ENCODE measurements around the gene FHAD1. TPM values are rescaled to one million over a fixed set of nuclear protein-coding genes. Genes with fewer than 3 reads are reported as not detected.

The FHAD1 gene
- total and polyA plus RNA-seq, 10 of the 15 experiments (the other 5 are each of a cell fraction or from before 2014, with no cell fraction given): 0.09 to 1.0 (median 0.32) TPM; not detected in 2

DNA sequence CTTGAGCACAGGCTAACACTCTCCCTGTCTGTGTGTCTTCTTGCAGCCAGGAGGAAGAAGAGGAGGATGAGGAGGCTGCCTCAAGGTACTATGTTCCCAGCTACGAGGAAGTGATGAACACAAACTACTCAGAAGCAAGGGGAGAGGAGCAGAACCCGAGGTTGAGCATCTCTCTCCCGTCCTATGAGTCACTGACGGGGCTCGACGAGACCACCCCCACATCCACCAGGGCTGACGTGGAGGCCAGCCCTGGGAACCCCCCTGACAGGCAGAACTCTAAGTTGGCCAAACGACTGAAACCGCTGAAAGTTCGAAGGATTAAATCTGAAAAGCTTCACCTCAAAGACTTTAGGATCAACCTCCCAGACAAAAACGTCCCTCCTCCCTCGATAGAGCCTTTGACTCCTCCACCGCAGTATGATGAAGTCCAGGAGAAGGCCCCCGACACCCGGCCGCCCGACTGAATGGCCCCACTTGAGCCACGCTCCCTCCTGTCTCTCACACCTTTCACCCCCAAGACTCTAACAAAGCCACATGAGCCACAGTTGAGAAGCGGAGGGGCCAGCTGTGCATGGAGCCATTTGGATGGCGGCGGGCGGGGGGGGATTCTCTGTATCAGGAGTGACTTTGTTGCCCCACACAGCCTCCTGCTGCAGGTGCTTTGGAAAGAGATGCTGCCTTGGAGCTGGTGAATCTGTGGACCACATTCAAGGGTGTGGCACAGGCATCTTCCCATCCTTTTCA lies 27.6 kb upstream of the FHAD1 start:
- Histone ChIP-seq H3K27me3 (replicated peaks in 1 of 2; ENCODE audit: control insufficient read depth in 2 of 2, insufficient read depth in 2 of 2, low read length in 1 of 2) (no peaks in the 10 kb centered on the region), H3K9ac (ENCODE audit: control insufficient read depth, insufficient read depth, low read length) (no peak overlapping the region), H3K4me2 (ENCODE audit: control insufficient read depth, insufficient read depth) (no peak overlapping the region), H4K20me1 (ENCODE audit: control insufficient read depth, insufficient read depth) (no peaks in the 10 kb centered on the region), H3K9me3 (replicated peaks; ENCODE audit: control insufficient read depth, insufficient read depth, low read length) (no peaks in the 10 kb centered on the region; the same call in 2 of the 3 replicates), H3K36me3 (ENCODE audit: control insufficient read depth in 2 of 2, insufficient read depth in 2 of 2, low read length in 1 of 2) (peaks cover 0 to 2% of the 10 kb centered on the region in 2 experiments; a peak in 2 of 4 replicates), H3K4me1 (ENCODE audit: control insufficient read depth, insufficient read depth, low read length) (no peaks in the 10 kb centered on the region), H3K27ac (ENCODE audit: control insufficient read depth, insufficient read depth) (no peak overlapping the region), H2AFZ (ENCODE audit: control insufficient read depth, low read depth, low read length) (no peak overlapping the region), H3K79me2 (ENCODE audit: control insufficient read depth, insufficient read depth, low read length) (no peaks in the 10 kb centered on the region), H3K4me3 (no peak overlapping the region)
- BruUV-seq (replicated peaks): no TSS peak
- DNase-seq (ENCODE audit: low read depth, low spot score) (no peak), FAIRE-seq (no peak), ATAC-seq (no peak)
- intact Hi-C loops (cut with micrococcal nuclease; ENCODE audit: unreplicated experiment) (no loop called here), in situ Hi-C loops (cut with MboI) (no loop called here)
- RAD21 ChIA-PET (ENCODE audit: unreplicated experiment): interaction anchor here (0.8 to 1.9 kb wide), 3 partner anchors 12 to 53 kb away, joined by 3 to 5 read pairs (median 3); no protein-coding TSS in a partner anchor
- POLR2A ChIA-PET: interaction anchor here (0.6 to 1.5 kb wide), 3 partner anchors 13 to 39 kb away, joined by 3 to 7 read pairs (median 3); no protein-coding TSS in a partner anchor
- SMC1A ChIA-PET (ENCODE audit: uncharacterized antibody, unreplicated experiment): interaction anchor here (1.0 to 1.9 kb wide), 3 partner anchors 12 to 59 kb away, joined by 3 to 4 read pairs (median 4); no protein-coding TSS in a partner anchor
- 21% methylated on average over 21 of the region's 22 CpGs for WGBS (ENCODE audit: insufficient coverage, insufficient replicate concordance, low lambda C conversion rate, missing lambda C conversion rate)
- no peak for TF ChIP-seq SREBF2 (IDR thresholded peaks at IDR 0.05; ENCODE audit: low read length)
- no peak for TF ChIP-seq MEF2B (IDR thresholded peaks at IDR 0.05; ENCODE audit: partially characterized antibody, poor library complexity, severe bottlenecking)
- no peak for TF ChIP-seq ETV6 (conservative IDR thresholded peaks at IDR 0.05 in 1 of 2, IDR thresholded peaks at IDR 0.05 in 1 of 2; ENCODE audit: borderline replicate concordance in 1 of 2, low read depth in 1 of 2)
- TF ChIP-seq, protein P1, sequence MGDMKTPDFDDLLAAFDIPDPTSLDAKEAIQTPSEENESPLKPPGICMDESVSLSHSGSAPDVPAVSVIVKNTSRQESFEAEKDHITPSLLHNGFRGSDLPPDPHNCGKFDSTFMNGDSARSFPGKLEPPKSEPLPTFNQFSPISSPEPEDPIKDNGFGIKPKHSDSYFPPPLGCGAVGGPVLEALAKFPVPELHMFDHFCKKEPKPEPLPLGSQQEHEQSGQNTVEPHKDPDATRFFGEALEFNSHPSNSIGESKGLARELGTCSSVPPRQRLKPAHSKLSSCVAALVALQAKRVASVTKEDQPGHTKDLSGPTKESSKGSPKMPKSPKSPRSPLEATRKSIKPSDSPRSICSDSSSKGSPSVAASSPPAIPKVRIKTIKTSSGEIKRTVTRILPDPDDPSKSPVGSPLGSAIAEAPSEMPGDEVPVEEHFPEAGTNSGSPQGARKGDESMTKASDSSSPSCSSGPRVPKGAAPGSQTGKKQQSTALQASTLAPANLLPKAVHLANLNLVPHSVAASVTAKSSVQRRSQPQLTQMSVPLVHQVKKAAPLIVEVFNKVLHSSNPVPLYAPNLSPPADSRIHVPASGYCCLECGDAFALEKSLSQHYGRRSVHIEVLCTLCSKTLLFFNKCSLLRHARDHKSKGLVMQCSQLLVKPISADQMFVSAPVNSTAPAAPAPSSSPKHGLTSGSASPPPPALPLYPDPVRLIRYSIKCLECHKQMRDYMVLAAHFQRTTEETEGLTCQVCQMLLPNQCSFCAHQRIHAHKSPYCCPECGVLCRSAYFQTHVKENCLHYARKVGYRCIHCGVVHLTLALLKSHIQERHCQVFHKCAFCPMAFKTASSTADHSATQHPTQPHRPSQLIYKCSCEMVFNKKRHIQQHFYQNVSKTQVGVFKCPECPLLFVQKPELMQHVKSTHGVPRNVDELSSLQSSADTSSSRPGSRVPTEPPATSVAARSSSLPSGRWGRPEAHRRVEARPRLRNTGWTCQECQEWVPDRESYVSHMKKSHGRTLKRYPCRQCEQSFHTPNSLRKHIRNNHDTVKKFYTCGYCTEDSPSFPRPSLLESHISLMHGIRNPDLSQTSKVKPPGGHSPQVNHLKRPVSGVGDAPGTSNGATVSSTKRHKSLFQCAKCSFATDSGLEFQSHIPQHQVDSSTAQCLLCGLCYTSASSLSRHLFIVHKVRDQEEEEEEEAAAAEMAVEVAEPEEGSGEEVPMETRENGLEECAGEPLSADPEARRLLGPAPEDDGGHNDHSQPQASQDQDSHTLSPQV (IDR thresholded peaks at IDR 0.05): no peak
- TF ChIP-seq MTA3 (IDR thresholded peaks at IDR 0.05; ENCODE audit: borderline replicate concordance, low read length): no peak
- no peak for TF ChIP-seq BACH1 (IDR thresholded peaks at IDR 0.05; ENCODE audit: borderline replicate concordance)
- no peak for TF ChIP-seq HCFC1 (IDR thresholded peaks at IDR 0.05; ENCODE audit: low read length)
- CTCF ChIA-PET: interaction anchor here (0.6 to 2.3 kb wide), 3 partner anchors 12 to 548 kb away, joined by 3 to 6 read pairs (median 6); no protein-coding TSS in a partner anchor
